Activated CD4-positive, alpha-beta memory T cell treated with anti-CD3 and anti-CD28 coated beads for 36 hours (primary cell): Measurements from ENCODE around the gene GALNT1. TPM values are rescaled to one million over a fixed set of nuclear protein-coding genes. Genes with fewer than 3 reads are reported as not detected.
A peak's percentile ranks its signal among the peaks of the same experiment; 100 is the strongest.
"Not testable (repeated sequence)": the region's sequence is repeated elsewhere in the genome, so short reads cannot be mapped to it uniquely, and the experiment has no call there.

Experiments
- CTCF ChIA-PET: fragments of 350-600 bp; sonication (Branson Sonifier 250); formaldehyde crosslinking; loops from one replicate; lab custom pipeline; 2021; ENCODE audit warnings: antibody characterized with exemption, inconsistent platforms; lab: Charles Lee
- POLR2A ChIA-PET: fragments of 350-600 bp; sonication (Branson Sonifier 250); formaldehyde crosslinking; loops from one replicate; lab custom pipeline; 2021; ENCODE audit warnings: antibody characterized with exemption; lab: Charles Lee
- DNase-seq: peaks from one replicate; pipeline ENCODE4 v3.0.0-alpha.2; 2020
- H3K27ac Mint-ChIP-seq: one replicate; pipeline ENCODE4 v1.8.0; 2021; ENCODE audit warnings: mixed read lengths
- H3K27me3 Mint-ChIP-seq: one replicate; pipeline ENCODE4 v1.8.0; 2021; ENCODE audit warnings: mixed read lengths
- H3K36me3 Mint-ChIP-seq: one replicate; pipeline ENCODE4 v1.8.0; 2021; ENCODE audit warnings: mixed read lengths
- H3K4me1 Mint-ChIP-seq: one replicate; pipeline ENCODE4 v1.8.0; 2021; ENCODE audit warnings: low read depth, mixed read lengths
- H3K4me3 Mint-ChIP-seq: one replicate; pipeline ENCODE4 v1.8.0; 2021; ENCODE audit warnings: mild to moderate bottlenecking, mixed read lengths
- H3K9me3 Mint-ChIP-seq: one replicate; pipeline ENCODE4 v1.8.0; 2021; ENCODE audit warnings: mixed read lengths
- intact Hi-C: fragments of 100-400 bp; cut with micrococcal nuclease; formaldehyde crosslinking; loops from one replicate; pipeline ENCODE4 v1.15.1; 2023
- total RNA-seq, 2 experiments: library from RNA; stranded (reverse); gene quantifications; one replicate each; pipeline ENCODE4 v1.2.3, GENCODE V29; 2021

Gene GALNT1
- total RNA-seq, 2 experiments from 2014 or later, result 37.2 to 38.2 TPM

DNA sequence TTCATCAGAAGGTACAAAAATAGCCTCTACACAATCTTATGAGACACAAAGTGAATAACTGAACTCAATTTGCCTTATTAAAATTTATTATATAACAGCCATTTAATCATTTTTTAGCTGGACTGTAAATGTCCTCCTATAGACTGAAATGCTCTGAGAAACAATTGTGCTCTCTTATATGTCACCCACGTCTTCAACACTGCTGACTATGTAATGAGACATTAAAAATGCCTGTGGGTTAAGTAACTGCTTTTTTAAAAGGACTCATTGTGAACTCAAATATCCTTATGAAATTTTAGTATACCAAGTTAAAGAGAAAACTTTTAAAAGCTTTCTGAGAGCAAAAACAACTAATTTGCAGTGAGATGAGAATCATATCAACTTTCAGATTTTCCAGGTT, 10.4 kb upstream of the GALNT1 start:
- Mint-ChIP-seq H3K36me3 (no peaks in the 10 kb centered on the region), H3K4me3 (no peak overlapping the region), H3K27me3 (peaks cover 3% of the 10 kb centered on the region), H3K4me1 (peaks cover 10% of the 10 kb centered on the region), H3K27ac (no peak overlapping the region), H3K9me3 (peaks cover 3% of the 10 kb centered on the region)
- intact Hi-C loops, result loop anchor here (10.0 kb wide), 1 partner anchor 526 kb away; the partner anchor contains the start of gene MAPRE2
- DNase-seq, result no peak
- ChIA-PET POLR2A (no interaction called here), CTCF (no interaction called here)

DNA sequence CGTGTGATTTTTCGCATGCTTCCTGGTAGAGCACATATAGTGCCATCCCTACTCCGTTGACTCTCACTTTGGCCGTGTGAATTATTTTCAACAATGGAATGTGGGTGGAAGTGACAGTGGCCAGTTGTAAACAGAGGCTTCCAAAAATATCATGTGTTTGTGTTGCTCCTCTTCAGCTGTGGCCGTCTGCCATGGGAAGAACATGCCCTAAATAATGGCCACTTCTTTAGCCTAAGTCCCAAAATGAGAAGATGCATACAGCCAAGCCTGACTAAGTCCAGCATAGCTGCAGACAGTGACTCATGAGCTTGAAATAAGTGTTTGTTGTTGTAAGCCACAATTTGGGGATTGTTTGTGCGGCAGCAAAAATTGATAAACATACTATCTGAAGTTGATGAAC, 8.9 kb upstream of the GALNT1 start:
- Mint-ChIP-seq H3K27me3 (peaks cover 8% of the 10 kb centered on the region), H3K27ac (no peak overlapping the region), H3K4me3 (no peak overlapping the region), H3K4me1 (peaks cover 22% of the 10 kb centered on the region), H3K9me3 (peaks cover 9% of the 10 kb centered on the region), H3K36me3 (no peaks in the 10 kb centered on the region)
- CTCF ChIA-PET, result no interaction called here
- POLR2A ChIA-PET, result no interaction called here
- intact Hi-C loops, result loop anchor here (10.0 kb wide), 1 partner anchor 528 kb away; the partner anchor contains the start of gene MAPRE2
- DNase-seq, result no peak

DNA sequence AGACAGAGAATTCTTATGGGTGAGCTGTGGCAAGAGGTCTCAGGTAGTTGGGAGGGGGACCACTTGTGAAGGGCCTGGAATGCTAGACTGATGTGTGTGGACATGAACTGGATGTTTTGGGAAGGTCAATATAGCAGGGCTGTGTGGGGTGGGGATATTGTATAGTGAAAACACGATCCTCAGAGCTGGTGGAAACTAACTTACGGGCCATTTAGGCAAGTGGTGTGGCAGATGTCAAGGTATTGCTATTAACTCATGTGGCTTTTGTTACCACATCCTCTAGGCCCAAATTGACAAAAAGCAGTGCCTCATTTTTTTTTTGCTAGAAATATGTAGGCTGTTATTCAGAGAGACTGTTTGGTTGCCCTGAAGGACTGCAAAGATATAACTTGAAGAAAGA, 8.0 kb upstream of the GALNT1 start:
- peaks cover 9% of the 10 kb centered on the region for H3K9me3 Mint-ChIP-seq
- DNase-seq, result no peak
- ChIA-PET POLR2A (no interaction called here), CTCF (interaction anchor here (0.6 kb wide), 1 partner anchor 38 kb away, joined by 4 read pairs; no protein-coding TSS in a partner anchor)
- intact Hi-C loops, result loop anchor here (10.0 kb wide), 1 partner anchor 529 kb away; the partner anchor contains the start of gene MAPRE2
- peaks cover 26% of the 10 kb centered on the region for H3K4me1 Mint-ChIP-seq
- no peak overlapping the region for H3K27ac Mint-ChIP-seq
- no peak overlapping the region for H3K4me3 Mint-ChIP-seq
- no peaks in the 10 kb centered on the region for H3K36me3 Mint-ChIP-seq
- H3K27me3 Mint-ChIP-seq, result peaks cover 15% of the 10 kb centered on the region

DNA sequence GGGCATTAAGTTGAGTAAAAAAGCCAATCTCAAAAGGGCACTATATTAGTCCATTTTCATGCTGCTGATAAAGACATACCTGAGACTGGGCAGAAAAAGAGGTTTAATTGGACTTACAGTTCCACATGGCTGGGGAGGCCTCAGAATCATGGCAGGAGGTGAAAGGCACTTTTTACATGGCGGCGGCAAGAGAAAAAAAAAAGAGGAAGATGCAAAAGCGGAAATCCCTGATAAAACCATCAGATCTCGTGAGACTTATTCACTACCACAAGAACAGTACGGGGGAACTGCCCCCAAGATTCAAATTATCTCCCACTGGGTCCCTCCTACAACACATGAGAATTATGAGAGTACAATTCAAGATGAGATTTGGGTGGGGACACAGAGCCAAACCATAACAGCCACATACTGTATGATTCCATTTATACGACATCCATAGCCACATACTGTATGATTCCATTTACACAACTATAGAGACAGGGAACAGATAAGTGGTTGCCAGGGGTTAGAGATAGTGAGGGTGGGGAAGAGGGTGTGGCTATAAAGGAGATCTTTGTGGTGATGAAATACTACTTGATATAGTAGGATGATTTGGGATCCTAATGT, 5.2 kb upstream of the GALNT1 start:
- H3K4me3 Mint-ChIP-seq, H3K36me3 Mint-ChIP-seq, DNase-seq, CTCF ChIA-PET, H3K9me3 Mint-ChIP-seq, H3K27ac Mint-ChIP-seq: not testable (repeated sequence)
- Mint-ChIP-seq H3K4me1 (peaks cover 29% of the 10 kb centered on the region), H3K27me3 (peaks cover 26% of the 10 kb centered on the region)
- intact Hi-C loops, result loop anchor here (5.0 to 10.0 kb wide), 3 partner anchors 169 to 532 kb away; partner anchors contain the start of genes MAPRE2 and ZNF397
- POLR2A ChIA-PET, result interaction anchor here (1.6 kb wide), 1 partner anchor 40 kb away, joined by 6 read pairs; no protein-coding TSS in a partner anchor

DNA sequence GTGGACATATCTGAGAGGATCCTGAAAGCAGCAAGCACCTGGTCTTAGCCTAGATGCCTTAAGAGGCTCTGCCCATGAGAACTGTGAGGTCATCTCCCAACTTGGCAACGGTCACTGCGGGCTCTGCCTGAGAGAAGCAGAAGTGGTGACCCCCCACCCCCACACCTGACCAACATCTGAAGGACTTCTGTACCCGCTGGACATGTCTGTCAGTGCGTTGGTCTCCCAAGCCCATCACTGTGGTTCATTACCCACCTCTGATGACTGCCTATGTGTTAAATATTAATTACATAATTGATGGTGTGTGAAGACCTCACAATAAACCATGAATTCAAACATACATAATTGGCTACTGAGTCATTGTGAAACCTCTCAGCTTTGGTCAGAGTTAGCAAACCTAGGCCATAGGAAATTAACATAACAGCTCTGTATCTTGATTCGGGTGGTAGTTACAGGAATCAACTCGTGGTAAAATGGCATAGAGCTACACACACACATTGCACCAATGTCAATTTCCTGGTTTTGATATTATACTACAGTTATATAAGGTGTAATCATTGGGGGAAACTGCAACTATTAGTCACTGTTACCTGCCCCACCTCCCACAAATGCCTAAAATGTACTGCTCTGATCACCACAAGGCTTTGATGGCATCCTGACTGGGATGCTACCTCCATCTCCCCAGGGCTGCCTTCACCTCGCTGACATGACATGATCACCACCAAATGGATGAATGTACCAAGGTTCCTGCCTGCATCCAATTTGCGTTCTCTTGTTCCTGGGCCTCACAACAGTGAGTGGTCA, 4.3 kb upstream of the GALNT1 start:
- CTCF ChIA-PET, result interaction anchor here (0.5 to 1.1 kb wide), 3 partner anchors 40 to 665 kb away, joined by 3 read pairs; no protein-coding TSS in a partner anchor
- Mint-ChIP-seq H3K4me1 (peaks cover 30% of the 10 kb centered on the region), H3K36me3 (no peaks in the 10 kb centered on the region), H3K9me3 (peaks cover 9% of the 10 kb centered on the region), H3K27ac (no peak overlapping the region), H3K4me3 (no peak overlapping the region), H3K27me3 (peaks cover 26% of the 10 kb centered on the region)
- POLR2A ChIA-PET, result interaction anchor here (1.1 to 1.6 kb wide), 4 partner anchors 39 to 99 kb away, joined by 3 to 6 read pairs (median 4); partner anchors contain the start of gene INO80C
- peak; percentile 63 for DNase-seq
- intact Hi-C loops, result loop anchor here (1.0 to 10.0 kb wide), 6 partner anchors 40 to 532 kb away; partner anchors contain the start of genes INO80C, MAPRE2 and ZNF397

DNA sequence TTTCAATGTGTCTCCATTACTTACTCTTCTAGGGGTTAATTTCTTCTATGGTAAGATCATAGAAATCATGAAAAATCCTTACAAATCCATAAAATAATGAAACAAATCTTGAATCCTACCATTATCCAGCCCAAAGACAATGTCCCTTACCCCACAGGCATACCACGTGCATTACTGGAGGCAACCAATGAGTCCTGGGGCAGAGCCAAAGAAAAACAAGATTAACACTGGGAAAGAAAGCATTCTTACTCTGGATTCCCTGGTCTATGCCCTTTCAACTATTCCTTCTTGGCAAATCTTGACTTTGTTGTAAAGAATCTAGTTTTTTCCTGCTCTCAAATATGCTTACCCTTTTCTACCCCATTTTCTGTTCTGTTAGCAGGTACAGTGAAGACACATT, 3.1 kb upstream of the GALNT1 start:
- DNase-seq, result no peak
- CTCF ChIA-PET, result no interaction called here
- Mint-ChIP-seq H3K9me3 (peaks cover 9% of the 10 kb centered on the region), H3K4me1 (peaks cover 36% of the 10 kb centered on the region), H3K27me3 (peaks cover 26% of the 10 kb centered on the region), H3K36me3 (no peaks in the 10 kb centered on the region), H3K27ac (no peak overlapping the region), H3K4me3 (no peak overlapping the region)
- POLR2A ChIA-PET, result no interaction called here
- intact Hi-C loops, result loop anchor here (5.0 to 10.0 kb wide), 3 partner anchors 171 to 534 kb away; partner anchors contain the start of genes MAPRE2 and ZNF397

DNA sequence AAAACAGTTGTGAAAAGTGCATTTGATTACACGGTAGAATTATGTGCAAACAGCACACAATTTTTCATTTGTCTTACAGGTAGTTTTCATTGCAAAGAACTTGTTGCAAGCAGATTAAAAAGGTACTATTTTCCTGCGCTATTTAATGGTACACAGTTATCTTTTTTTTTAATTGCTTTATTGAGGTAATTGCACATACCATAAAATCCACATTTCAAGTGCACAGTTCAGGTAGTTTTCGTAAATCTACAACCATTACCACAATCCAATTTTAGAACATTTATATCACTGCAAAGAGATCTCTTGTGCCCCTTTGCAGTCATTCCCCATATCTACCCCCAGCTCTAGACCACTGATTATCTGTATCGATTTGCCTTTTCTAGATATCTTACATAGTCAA, 2.6 kb upstream of the GALNT1 start:
- H3K36me3 Mint-ChIP-seq, result no peaks in the 10 kb centered on the region
- no peak for DNase-seq
- peaks cover 33% of the 10 kb centered on the region for H3K4me1 Mint-ChIP-seq
- H3K27me3 Mint-ChIP-seq, result peaks cover 26% of the 10 kb centered on the region
- no peak overlapping the region for H3K4me3 Mint-ChIP-seq
- peaks cover 9% of the 10 kb centered on the region for H3K9me3 Mint-ChIP-seq
- CTCF ChIA-PET, result no interaction called here
- POLR2A ChIA-PET, result no interaction called here
- no peak overlapping the region for H3K27ac Mint-ChIP-seq
- intact Hi-C loops, result loop anchor here (5.0 to 10.0 kb wide), 3 partner anchors 172 to 534 kb away; partner anchors contain the start of genes MAPRE2 and ZNF397

DNA sequence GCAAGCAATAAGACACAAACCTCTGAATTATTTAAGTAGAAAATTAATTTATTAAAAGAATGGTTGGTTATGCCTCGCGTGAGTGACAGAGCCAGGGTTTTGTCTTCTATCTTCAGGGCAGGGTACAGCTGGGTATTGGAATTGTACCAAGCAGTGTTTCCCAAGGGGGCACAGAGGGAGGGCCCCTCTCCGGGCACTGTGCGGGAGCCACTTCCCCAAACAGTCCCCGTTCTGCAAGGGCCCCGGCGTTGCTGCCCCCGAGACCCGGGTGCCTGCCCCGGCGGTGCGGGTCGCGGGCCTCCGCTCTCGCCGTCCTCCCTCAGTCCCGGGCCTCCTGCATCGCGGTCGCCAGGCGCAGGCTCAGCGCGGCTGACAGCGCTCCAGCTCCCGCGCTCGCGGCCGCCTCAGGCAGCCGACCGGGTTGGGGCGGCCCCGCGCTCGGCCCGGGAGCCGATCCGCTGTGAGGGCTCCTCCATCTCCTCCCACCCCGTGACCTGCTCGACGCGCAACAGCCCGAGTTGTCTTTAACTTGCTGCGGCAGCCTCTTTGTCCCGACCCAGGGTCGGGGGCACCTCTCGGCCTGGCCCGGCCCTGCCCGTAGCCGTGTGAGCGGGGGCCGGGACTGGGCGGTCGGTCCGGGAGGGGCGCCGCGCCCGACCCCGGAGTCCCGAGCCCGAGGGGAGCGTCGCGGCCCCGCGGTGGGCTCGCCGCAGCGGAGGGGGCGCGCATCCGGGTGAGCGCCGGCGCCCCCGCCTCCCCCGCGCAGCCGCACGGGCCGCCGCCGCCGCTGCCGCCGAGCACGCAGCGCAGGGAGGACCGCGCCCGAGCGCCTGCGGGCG, 620 bp upstream of the GALNT1 start:
- Mint-ChIP-seq H3K36me3 (no peaks in the 10 kb centered on the region), H3K9me3 (peaks cover 10% of the 10 kb centered on the region), H3K27ac (peak overlapping the region; percentile 53), H3K4me1 (peaks cover 34% of the 10 kb centered on the region), H3K27me3 (peaks cover 25% of the 10 kb centered on the region), H3K4me3 (peak overlapping the region; percentile 68)
- ChIA-PET POLR2A (interaction anchor here (0.6 to 1.8 kb wide), 5 partner anchors 36 to 313 kb away, joined by 3 to 7 read pairs (median 4); partner anchors contain the start of gene INO80C), CTCF (no interaction called here)
- peak; percentile 61 for DNase-seq
- intact Hi-C loops, result loop anchor here (5.0 kb wide), 1 partner anchor 391 kb away; the partner anchor contains the start of gene RMP24

DNA sequence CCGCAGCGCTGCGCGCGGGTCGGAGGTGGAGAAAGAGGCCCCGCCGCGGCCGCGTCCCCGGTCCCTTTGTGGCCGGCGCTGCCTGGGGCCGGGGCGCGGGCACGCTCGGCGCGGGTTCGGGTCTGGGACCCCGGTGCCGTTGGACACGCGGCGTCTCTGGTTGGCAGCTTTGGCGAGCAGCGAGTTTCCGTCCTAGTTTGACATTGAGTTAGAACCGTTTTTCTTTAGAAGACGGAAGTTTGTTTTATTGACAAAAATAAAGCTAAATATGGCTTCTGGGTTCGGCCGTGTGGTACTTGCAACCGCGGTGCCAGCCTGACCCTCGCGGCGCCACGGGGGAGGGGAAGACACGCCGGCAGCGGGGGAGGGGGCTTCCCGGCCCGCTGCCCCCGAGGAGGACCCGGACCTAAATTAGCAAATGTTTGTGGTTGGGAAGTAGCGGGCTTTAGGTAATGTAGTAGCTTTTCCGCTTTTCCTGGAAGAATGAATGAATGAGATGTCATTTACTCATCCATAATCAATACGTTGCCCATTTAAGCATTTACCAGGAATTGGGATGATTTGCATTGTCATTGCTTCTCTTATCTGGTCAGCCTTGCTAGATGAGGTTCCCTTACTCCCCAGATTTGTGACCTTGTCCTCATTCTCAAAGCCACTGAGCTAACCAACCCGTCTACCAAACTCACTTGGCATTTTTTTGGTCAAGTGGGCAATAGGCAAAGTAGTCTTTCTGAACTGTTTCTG, 530 bp downstream of the GALNT1 start:
- peak overlapping the region; percentile 52 for H3K27ac Mint-ChIP-seq
- DNase-seq, result peak; percentile 29
- CTCF ChIA-PET, result interaction anchor here (0.6 to 1.1 kb wide), 3 partner anchors 175 to 196 kb away, joined by 3 to 5 read pairs (median 3); no protein-coding TSS in a partner anchor

DNA sequence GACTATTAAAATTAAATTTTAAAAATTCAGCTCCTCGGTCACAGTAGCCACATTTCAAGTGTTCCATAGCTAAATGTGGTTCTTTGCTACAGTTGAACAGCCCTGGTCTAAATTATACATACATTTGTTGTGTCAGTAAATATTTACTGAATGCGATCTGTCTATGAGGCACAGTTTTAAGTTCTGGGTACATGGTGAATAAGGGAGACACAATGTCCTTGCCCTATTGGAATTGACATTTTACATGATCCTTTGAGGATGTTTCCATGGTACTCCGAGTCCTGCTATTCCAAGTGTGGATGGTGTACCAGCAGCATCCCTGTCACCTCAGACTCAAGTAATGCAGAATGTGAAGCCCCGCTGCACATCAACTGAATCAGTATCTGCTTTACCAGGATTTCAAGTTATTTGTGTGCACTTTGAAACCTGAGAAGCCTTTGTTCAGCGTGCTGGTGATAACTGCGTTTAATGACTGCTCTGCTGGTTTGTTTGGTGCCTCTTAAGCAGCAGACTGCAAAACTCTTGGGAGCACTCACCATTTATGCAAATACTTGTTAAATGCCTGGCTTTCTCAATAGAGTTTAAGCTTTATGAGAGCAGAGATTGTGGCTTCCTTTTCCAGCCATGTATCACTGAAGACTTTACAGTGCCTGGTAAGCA, 1.5 kb downstream of the GALNT1 start:
- POLR2A ChIA-PET, result interaction anchor here (1.0 to 1.9 kb wide), 4 partner anchors 34 to 238 kb away, joined by 3 to 7 read pairs (median 4); partner anchors contain the start of gene INO80C
- Mint-ChIP-seq H3K4me3 (peak overlapping the region; percentile 6), H3K4me1 (peaks cover 21% of the 10 kb centered on the region), H3K9me3 (peaks cover 6% of the 10 kb centered on the region), H3K27ac (no peak overlapping the region), H3K27me3 (peaks cover 15% of the 10 kb centered on the region), H3K36me3 (peaks cover 4% of the 10 kb centered on the region)
- CTCF ChIA-PET, result interaction anchor here (1.1 kb wide), 2 partner anchors 174 to 197 kb away, joined by 3 to 5 read pairs; no protein-coding TSS in a partner anchor
- intact Hi-C loops, result loop anchor here (1.0 to 5.0 kb wide), 3 partner anchors 34 to 389 kb away; partner anchors contain the start of genes INO80C and RMP24
- DNase-seq, result no peak

More for the DNA sequence above, 530 bp downstream of the GALNT1 start:
- POLR2A ChIA-PET, result interaction anchor here (0.8 to 1.9 kb wide), 6 partner anchors 26 to 237 kb away, joined by 3 to 7 read pairs (median 3); partner anchors contain the start of gene INO80C
- H3K4me3 Mint-ChIP-seq, result peak overlapping the region; percentile 69
- H3K4me1 Mint-ChIP-seq, result peaks cover 27% of the 10 kb centered on the region
- intact Hi-C loops, result loop anchor here (1.0 to 5.0 kb wide), 3 partner anchors 35 to 390 kb away; partner anchors contain the start of genes INO80C and RMP24
- H3K27me3 Mint-ChIP-seq, result peaks cover 20% of the 10 kb centered on the region
- H3K36me3 Mint-ChIP-seq, result no peaks in the 10 kb centered on the region
- peaks cover 3% of the 10 kb centered on the region for H3K9me3 Mint-ChIP-seq
